PC-3 (cell line): ENCODE results near the gene INO80C.

Source experiments
- CTCF ChIP-seq: fragments of 300-600 bp; sonication (generic); conservative IDR thresholded peaks from 2 replicates; pipeline ENCODE4 v1.5.1; 2017; ENCODE audit warnings: antibody characterized with exemption, low read depth, mild to moderate bottlenecking, low read length
- EZH2 ChIP-seq: fragments of 300-600 bp; sonication (generic); IDR thresholded peaks from one replicate; pipeline ENCODE4 v1.6.1; 2017; ENCODE audit warnings: antibody characterized with exemption, mild to moderate bottlenecking, low read length; ENCODE audit not compliant: unreplicated experiment
- EZH2phosphoT487 ChIP-seq: fragments of 300-600 bp; sonication (generic); IDR thresholded peaks from 2 replicates; pipeline ENCODE4 v1.6.1; 2018; ENCODE audit warnings: mild to moderate bottlenecking, antibody characterized with exemption, low read length, borderline replicate concordance

GRCh38 chr18:35478520-35479435 lies 19.0 kb downstream of the INO80C start:
- TF ChIP-seq CTCF (no peak), EZH2phosphoT487 (no peak), EZH2 (no peak)
